Mesothelial cell of epicardium (in vitro differentiated cells): ENCODE data around the gene BMP8A. TPM values are rescaled to one million over a fixed set of nuclear protein-coding genes. Genes with fewer than 3 reads are reported as not detected.
"Not testable (repeated sequence)": the region's sequence is repeated elsewhere in the genome, so short reads cannot be mapped to it uniquely, and the experiment has no call there.

Experiments used
- DNase-seq, 2 experiments: peaks; one replicate each; pipeline ENCODE4 v3.0.0; 2021; ENCODE audit warnings: low spot score in 2 of 2; ENCODE audit not compliant: unreplicated experiment in 2 of 2
- H3K27ac Mint-ChIP-seq: 2 replicates; pipeline ENCODE4 v1.8.0; 2021; ENCODE audit warnings: mixed read lengths
- H3K27me3 Mint-ChIP-seq: 2 replicates; pipeline ENCODE4 v1.8.0; 2021; ENCODE audit warnings: low read depth, mixed read lengths
- H3K36me3 Mint-ChIP-seq: 2 replicates; pipeline ENCODE4 v1.8.0; 2021; ENCODE audit warnings: mixed read lengths
- H3K4me1 Mint-ChIP-seq: 2 replicates; pipeline ENCODE4 v1.8.0; 2021; ENCODE audit warnings: mixed read lengths
- H3K4me3 Mint-ChIP-seq: 2 replicates; pipeline ENCODE4 v1.8.0; 2021; ENCODE audit warnings: mild to moderate bottlenecking, moderate library complexity, mixed read lengths
- H3K9me3 Mint-ChIP-seq: 2 replicates; pipeline ENCODE4 v1.8.0; 2021; ENCODE audit warnings: mixed read lengths
- total RNA-seq: library from RNA; stranded (reverse); gene quantifications from 3 replicates; pipeline ENCODE4 v1.2.1, GENCODE V29; 2021
- TF ChIP-seq, protein P1 (sequence below): fragments of 200-600 bp; sonication (generic); IDR thresholded peaks from one replicate; pipeline ENCODE4 v1.5.0; 2021; ENCODE audit warnings: antibody characterized with exemption; ENCODE audit not compliant: unreplicated experiment

Gene BMP8A
- total RNA-seq, 1 donor from 2014 or later: not detected

DNA sequence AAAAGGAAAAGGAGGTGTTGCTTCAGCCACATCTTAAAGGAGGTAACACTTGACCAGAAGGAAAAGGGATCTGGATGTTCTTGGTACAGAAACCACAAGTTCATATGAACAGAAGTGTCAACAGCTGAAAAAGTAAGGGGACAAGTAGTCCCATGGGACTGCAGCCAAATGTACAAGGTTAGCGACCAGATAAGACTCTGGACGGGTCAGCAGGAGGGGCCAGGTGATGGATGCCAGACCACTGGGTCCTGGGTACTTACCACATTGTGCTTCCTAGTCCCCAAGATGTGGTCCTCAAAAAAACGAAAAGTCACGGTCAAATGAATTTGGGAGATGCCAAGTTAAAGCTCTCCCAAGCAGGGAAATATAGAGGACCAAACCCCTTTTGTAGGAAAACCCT lies 16.6 kb upstream of the BMP8A start:
- no peak for DNase-seq
- Mint-ChIP-seq H3K4me1 (peaks cover 4% of the 10 kb centered on the region), H3K9me3 (no peaks in the 10 kb centered on the region), H3K36me3 (peaks cover 28% of the 10 kb centered on the region), H3K27me3 (no peaks in the 10 kb centered on the region), H3K27ac (no peak overlapping the region), H3K4me3 (no peak overlapping the region)
- TF ChIP-seq, protein P1, sequence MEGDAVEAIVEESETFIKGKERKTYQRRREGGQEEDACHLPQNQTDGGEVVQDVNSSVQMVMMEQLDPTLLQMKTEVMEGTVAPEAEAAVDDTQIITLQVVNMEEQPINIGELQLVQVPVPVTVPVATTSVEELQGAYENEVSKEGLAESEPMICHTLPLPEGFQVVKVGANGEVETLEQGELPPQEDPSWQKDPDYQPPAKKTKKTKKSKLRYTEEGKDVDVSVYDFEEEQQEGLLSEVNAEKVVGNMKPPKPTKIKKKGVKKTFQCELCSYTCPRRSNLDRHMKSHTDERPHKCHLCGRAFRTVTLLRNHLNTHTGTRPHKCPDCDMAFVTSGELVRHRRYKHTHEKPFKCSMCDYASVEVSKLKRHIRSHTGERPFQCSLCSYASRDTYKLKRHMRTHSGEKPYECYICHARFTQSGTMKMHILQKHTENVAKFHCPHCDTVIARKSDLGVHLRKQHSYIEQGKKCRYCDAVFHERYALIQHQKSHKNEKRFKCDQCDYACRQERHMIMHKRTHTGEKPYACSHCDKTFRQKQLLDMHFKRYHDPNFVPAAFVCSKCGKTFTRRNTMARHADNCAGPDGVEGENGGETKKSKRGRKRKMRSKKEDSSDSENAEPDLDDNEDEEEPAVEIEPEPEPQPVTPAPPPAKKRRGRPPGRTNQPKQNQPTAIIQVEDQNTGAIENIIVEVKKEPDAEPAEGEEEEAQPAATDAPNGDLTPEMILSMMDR: no peak

DNA sequence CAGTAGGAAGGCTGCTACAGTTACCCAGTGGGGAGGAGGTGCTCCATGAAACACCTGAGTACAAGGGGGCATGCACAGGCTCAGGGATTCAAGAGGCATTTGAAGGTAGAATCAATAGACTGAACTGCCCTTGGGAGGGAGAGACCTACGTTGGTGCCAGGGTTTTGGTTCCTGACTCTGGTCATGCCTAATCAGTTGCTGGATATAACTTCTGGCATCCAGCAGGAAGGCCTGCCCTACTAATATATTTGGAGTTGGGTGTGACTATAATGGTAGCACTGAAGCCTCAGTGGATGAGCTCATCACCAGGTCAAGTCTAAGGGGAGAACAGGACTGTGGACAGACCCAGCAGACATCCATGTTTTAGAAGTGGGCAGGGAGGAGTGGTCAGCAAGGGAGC lies 15.9 kb upstream of the BMP8A start:
- H3K4me1 Mint-ChIP-seq, H3K9me3 Mint-ChIP-seq, H3K27me3 Mint-ChIP-seq, DNase-seq, H3K4me3 Mint-ChIP-seq, H3K27ac Mint-ChIP-seq: not testable (repeated sequence)
- H3K36me3 Mint-ChIP-seq: peaks cover 29% of the 10 kb centered on the region

DNA sequence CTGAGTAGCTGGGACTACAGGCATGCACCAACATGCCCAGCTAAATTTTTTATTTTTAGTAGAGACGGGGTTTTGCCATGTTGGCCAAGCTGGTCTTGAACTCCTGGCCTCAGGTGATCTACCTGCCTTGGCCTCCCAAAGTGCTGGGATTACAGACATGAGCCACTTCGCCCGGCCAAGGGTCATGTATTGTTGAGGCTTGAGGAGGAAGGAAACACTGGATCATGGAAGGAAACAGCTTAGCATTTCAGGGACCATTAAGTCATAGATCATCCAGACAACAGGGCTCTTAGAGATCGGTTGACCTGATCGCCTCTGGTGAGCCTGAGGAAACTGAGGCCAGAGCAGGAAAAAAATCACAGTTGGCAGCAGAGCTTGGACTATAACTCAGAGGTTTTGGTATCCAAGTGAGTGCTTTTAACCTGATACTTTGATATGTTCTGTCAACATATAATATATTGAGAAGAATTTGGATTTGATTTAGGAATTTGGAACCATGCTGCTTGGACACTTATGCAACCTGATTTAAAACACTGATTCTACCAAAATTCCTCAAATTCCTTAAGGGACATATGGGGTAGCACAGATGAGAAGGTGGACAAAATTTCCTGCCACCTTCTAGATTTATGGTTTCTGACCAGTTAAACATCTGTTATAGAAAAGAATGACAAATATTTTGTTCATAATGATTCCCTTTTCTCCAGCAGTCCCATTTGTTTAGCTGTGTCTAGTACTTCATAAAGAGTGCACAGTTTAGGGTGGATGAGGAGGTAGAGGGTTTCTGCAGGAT lies 13.1 kb upstream of the BMP8A start:
- DNase-seq: no peak
- H3K4me3 Mint-ChIP-seq: no peak overlapping the region
- H3K27ac Mint-ChIP-seq: peak overlapping the region; percentile 30
- TF ChIP-seq, protein P1: no peak
- no peaks in the 10 kb centered on the region for H3K27me3 Mint-ChIP-seq
- no peaks in the 10 kb centered on the region for H3K4me1 Mint-ChIP-seq
- H3K36me3 Mint-ChIP-seq: peaks cover 35% of the 10 kb centered on the region
- H3K9me3 Mint-ChIP-seq: no peaks in the 10 kb centered on the region

DNA sequence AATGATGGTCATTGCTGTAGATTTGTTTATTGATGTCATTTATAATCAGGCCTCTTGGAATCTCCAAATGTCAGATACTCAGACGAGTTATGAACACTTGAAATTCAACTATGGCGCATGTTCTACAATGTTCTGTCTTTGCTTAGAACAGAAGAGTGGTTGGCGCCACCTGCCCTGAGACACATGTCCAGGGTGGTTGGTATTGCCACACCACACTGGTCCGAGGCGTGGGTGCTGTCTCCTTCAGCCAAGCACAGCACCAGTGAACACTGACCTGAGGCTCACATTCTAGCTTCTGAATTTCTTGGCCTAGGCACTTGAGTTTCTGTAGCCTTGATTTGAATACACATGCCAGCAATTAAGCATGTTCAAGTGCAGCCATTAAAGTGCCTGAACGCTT lies 10.1 kb upstream of the BMP8A start:
- no peaks in the 10 kb centered on the region for H3K9me3 Mint-ChIP-seq
- no peak overlapping the region for H3K27ac Mint-ChIP-seq
- H3K36me3 Mint-ChIP-seq: peaks cover 40% of the 10 kb centered on the region
- H3K27me3 Mint-ChIP-seq: no peaks in the 10 kb centered on the region
- no peak overlapping the region for H3K4me3 Mint-ChIP-seq
- no peak for DNase-seq
- TF ChIP-seq, protein P1: no peak
- H3K4me1 Mint-ChIP-seq: no peaks in the 10 kb centered on the region

DNA sequence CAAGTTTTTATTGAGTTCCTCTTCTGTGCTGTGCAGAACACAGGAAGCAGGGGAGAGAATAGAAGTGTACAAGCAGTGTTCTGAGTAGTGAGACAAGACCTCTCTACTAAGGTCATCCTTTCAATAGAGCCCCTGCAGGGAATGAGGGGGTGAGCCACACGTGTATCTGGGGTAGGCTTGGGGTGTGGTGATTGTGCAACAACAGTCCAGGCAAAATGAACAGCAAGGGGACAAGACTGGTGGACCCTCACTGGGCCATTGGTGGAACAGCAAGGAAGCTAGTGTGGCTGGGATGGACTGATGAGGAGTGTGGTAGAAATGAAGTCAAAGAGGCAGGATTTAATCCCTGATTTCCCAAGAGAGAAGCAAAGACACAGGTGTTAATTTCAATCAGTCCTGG lies 8.2 kb upstream of the BMP8A start:
- Mint-ChIP-seq H3K9me3 (no peaks in the 10 kb centered on the region), H3K27me3 (no peaks in the 10 kb centered on the region), H3K36me3 (peaks cover 46% of the 10 kb centered on the region), H3K4me3 (no peak overlapping the region), H3K27ac (no peak overlapping the region), H3K4me1 (no peaks in the 10 kb centered on the region)
- no peak for DNase-seq
- TF ChIP-seq, protein P1: no peak

DNA sequence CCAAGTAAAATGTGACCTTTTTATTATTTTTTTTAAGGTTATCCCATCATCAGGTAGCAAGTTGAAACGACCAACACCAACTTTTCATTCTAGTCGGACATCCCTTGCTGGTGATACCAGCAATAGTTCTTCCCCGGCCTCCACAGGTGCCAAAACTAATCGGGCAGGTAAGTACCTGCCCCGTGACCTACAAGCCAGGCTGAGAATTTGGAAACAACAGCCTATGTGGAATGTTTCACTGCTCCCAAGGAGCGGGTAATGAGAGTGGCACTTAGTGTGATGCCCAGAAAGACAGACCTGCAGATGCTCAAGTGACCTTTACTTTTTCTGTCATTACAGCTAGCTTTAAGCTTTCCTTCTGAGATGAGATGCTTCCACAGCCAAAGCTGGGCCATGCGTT lies 6.9 kb upstream of the BMP8A start:
- DNase-seq: no peak
- H3K9me3 Mint-ChIP-seq: no peaks in the 10 kb centered on the region

More for the DNA sequence above, 6.9 kb upstream of the BMP8A start:
- no peaks in the 10 kb centered on the region for H3K4me1 Mint-ChIP-seq
- H3K27ac Mint-ChIP-seq: no peak overlapping the region
- peaks cover 8% of the 10 kb centered on the region for H3K27me3 Mint-ChIP-seq
- peaks cover 46% of the 10 kb centered on the region for H3K36me3 Mint-ChIP-seq
- H3K4me3 Mint-ChIP-seq: no peak overlapping the region
- TF ChIP-seq, protein P1: no peak
